HepG2 (cell line): ENCODE results near the gene CAPN9. TPM values are rescaled to one million over a fixed set of nuclear protein-coding genes. Genes with fewer than 3 reads are reported as not detected.

Experiments used
- ARNTL ChIP-seq: sonication (generic); formaldehyde crosslinking; IDR thresholded peaks from 2 replicates; pipeline ENCODE4 v1.4.0; 2020; ENCODE audit warnings: mild to moderate bottlenecking, missing genetic modification reagents
- CBFB ChIP-seq: sonication (generic); formaldehyde crosslinking; IDR thresholded peaks from 2 replicates; pipeline ENCODE4 v1.4.0; 2020; ENCODE audit warnings: missing genetic modification reagents
- CCAR2 ChIP-seq: fragments of 200-400 bp; formaldehyde crosslinking; optimal IDR thresholded peaks from 2 replicates; pipeline ENCODE3; 2018; ENCODE audit warnings: low read depth, mild to moderate bottlenecking, low read length, moderate library complexity
- DZIP1 ChIP-seq: sonication (generic); formaldehyde crosslinking; IDR thresholded peaks from 2 replicates; pipeline ENCODE4 v1.5.0; 2020; ENCODE audit warnings: mild to moderate bottlenecking, missing genetic modification reagents
- FLYWCH1 ChIP-seq: sonication (generic); formaldehyde crosslinking; IDR thresholded peaks from 2 replicates; pipeline ENCODE4 v1.8.1; 2023; ENCODE audit warnings: mild to moderate bottlenecking, missing genetic modification reagents
- FOXM1 ChIP-seq: sonication (generic); formaldehyde crosslinking; IDR thresholded peaks from 2 replicates; pipeline ENCODE4 v1.5.0; 2020; ENCODE audit warnings: missing genetic modification reagents
- GATAD1 ChIP-seq: IDR thresholded peaks from 2 replicates; pipeline ENCODE4 v1.6.1; 2016; ENCODE audit warnings: missing genetic modification reagents, missing compliant biosample characterization
- HIC2 ChIP-seq: sonication (generic); formaldehyde crosslinking; IDR thresholded peaks from 2 replicates; pipeline ENCODE4 v1.9.0; 2022; ENCODE audit warnings: low read depth, missing genetic modification reagents
- LCORL ChIP-seq, 2 experiments: fragments of 450-650 bp in 1 of 2; sonication (generic) in 1 of 2; formaldehyde crosslinking in 1 of 2; IDR thresholded peaks; 2 replicates each; pipeline versions ENCODE4 v1.5.0 to v1.6.1; 2017 to 2020; ENCODE audit warnings: antibody characterized with exemption in 1 of 2, missing genetic modification reagents in 1 of 2
- MIXL1 ChIP-seq: IDR thresholded peaks from 2 replicates; pipeline ENCODE4 v1.6.1; 2016
- NFKB2 ChIP-seq: sonication (generic); formaldehyde crosslinking; IDR thresholded peaks from 2 replicates; pipeline ENCODE4 v1.4.0; 2020; ENCODE audit warnings: missing genetic modification reagents, borderline replicate concordance
- PAF1 ChIP-seq: IDR thresholded peaks from 2 replicates; pipeline ENCODE4 v1.6.1; 2016; ENCODE audit warnings: missing genetic modification reagents, missing compliant biosample characterization
- PRPF4 ChIP-seq: fragments of 200-400 bp; formaldehyde crosslinking; IDR thresholded peaks from 2 replicates; pipeline ENCODE4 v1.6.1; 2016; ENCODE audit warnings: low read length, low read depth; ENCODE audit not compliant: poor library complexity, severe bottlenecking
- SUZ12 ChIP-seq: fragments of 150-350 bp; IDR thresholded peaks from 2 replicates; pipeline ENCODE4 v1.6.1; 2014; ENCODE audit warnings: low read depth, low read length
- TBL1XR1 ChIP-seq: fragments of 150-350 bp; IDR thresholded peaks from 2 replicates; pipeline ENCODE4 v1.6.1; 2014; ENCODE audit warnings: borderline replicate concordance, low read length; ENCODE audit not compliant: partially characterized antibody
- TCF7 ChIP-seq: sonication (generic); IDR thresholded peaks from 2 replicates; pipeline ENCODE4 v1.6.1; 2016; ENCODE audit warnings: antibody characterized with exemption, low read depth
- ZMAT3 ChIP-seq: sonication (generic); formaldehyde crosslinking; conservative IDR thresholded peaks from 2 replicates; pipeline ENCODE4 v1.7.0; 2021; ENCODE audit warnings: missing genetic modification reagents
- ZMAT5 ChIP-seq: sonication (generic); formaldehyde crosslinking; IDR thresholded peaks from 2 replicates; pipeline ENCODE4 v1.5.0; 2020; ENCODE audit warnings: mild to moderate bottlenecking, low read depth, missing genetic modification reagents, borderline replicate concordance
- ZNF136 ChIP-seq: sonication (generic); formaldehyde crosslinking; IDR thresholded peaks from 2 replicates; pipeline ENCODE4 v1.8.1; 2022; ENCODE audit warnings: low read depth, mild to moderate bottlenecking, moderate library complexity, missing genetic modification reagents
- ZNF329 ChIP-seq: sonication (generic); formaldehyde crosslinking; IDR thresholded peaks from 2 replicates; pipeline ENCODE4 v1.9.0; 2021; ENCODE audit warnings: low read depth, mild to moderate bottlenecking, missing genetic modification reagents
- ZNF333 ChIP-seq: sonication (generic); formaldehyde crosslinking; IDR thresholded peaks from 2 replicates; pipeline ENCODE4 v1.4.0; 2020; ENCODE audit warnings: mild to moderate bottlenecking, missing genetic modification reagents, borderline replicate concordance
- ZNF451 ChIP-seq: sonication (generic); formaldehyde crosslinking; IDR thresholded peaks from 2 replicates; pipeline ENCODE4 v1.5.0; 2020; ENCODE audit warnings: mild to moderate bottlenecking, missing genetic modification reagents
- ZNF775 ChIP-seq: sonication (generic); formaldehyde crosslinking; IDR thresholded peaks from 2 replicates; pipeline ENCODE4 v1.4.0; 2020; ENCODE audit warnings: missing genetic modification reagents, mild to moderate bottlenecking, moderate library complexity, borderline replicate concordance
- ZNF777 ChIP-seq: sonication (generic); formaldehyde crosslinking; IDR thresholded peaks from 2 replicates; pipeline ENCODE4 v1.4.0; 2020; ENCODE audit warnings: missing genetic modification reagents
- polyA plus RNA-seq, 8 experiments: library from polyadenylated mRNA; depleted of rRNA in 3 of 8; stranded (reverse) in 7 of 8; unstranded in 1 of 8; fragments of >200 nt; fragmentation: Illumina TruSeq in 4 of 8; extraction: Trizol in 4 of 8; gene quantifications; 2 replicates each; pipeline versions ENCODE4 v1.2.1 to v1.2.3, GENCODE V29; 2011 to 2016; ENCODE audit warnings: low read depth in 4 of 8, missing spikeins in 1 of 8, mixed read lengths in 1 of 8; ENCODE audit not compliant: insufficient read depth in 1 of 8
- total RNA-seq, 5 experiments: library from RNA; depleted of rRNA; stranded (reverse); fragments of >200 nt; fragmentation: Illumina TruSeq; extraction: Trizol; gene quantifications; 2 replicates each; pipeline ENCODE4 v1.2.3, GENCODE V29; 2016; ENCODE audit warnings: low read depth in 1 of 5
- TF ChIP-seq, protein P1 (sequence below): sonication (generic); formaldehyde crosslinking; IDR thresholded peaks from 2 replicates; pipeline ENCODE4 v1.5.0; 2020; ENCODE audit warnings: mild to moderate bottlenecking, missing genetic modification reagents

Gene CAPN9
- total and polyA plus RNA-seq, 2 of the 13 experiments (the other 11 are each of a cell fraction or from before 2014, with no cell fraction given) = 0.04 to 0.31 TPM

- TF ChIP-seq ZMAT5 (CRISPR knock-in tag) = no peak
- TF ChIP-seq TCF7 = peak; percentile 96
- no peak for TF ChIP-seq ZNF333 (CRISPR knock-in tag)
- no peak for TF ChIP-seq FLYWCH1
- TF ChIP-seq ZNF136 = no peak
- no peak for TF ChIP-seq ZNF329 (CRISPR knock-in tag)
- peak; percentile 95 for TF ChIP-seq ARNTL (CRISPR knock-in tag)
- no peak for TF ChIP-seq CCAR2
- peak; percentile 55; the same call in 1 of the 2 replicates for TF ChIP-seq GATAD1 (CRISPR knock-in tag)
- no peak for TF ChIP-seq ZNF775 (CRISPR knock-in tag)
- TF ChIP-seq MIXL1 (CRISPR knock-in tag) = peak; percentile 90
- peak; percentile 61 for TF ChIP-seq TBL1XR1
- no peak; the same call in 1 of the 2 replicates for TF ChIP-seq LCORL (IDR thresholded peaks at IDR 0.05)
- peak; percentile 89 for TF ChIP-seq LCORL (CRISPR knock-in tag; IDR thresholded peaks at IDR 0.05)
- TF ChIP-seq ZNF451 = no peak
- TF ChIP-seq NFKB2 (CRISPR knock-in tag) = no peak; the same call in 1 of the 2 replicates
- no peak for TF ChIP-seq SUZ12
- peak; percentile 51; the same call in 1 of the 2 replicates for TF ChIP-seq CBFB
- TF ChIP-seq ZNF777 (CRISPR knock-in tag) = no peak
- no peak for TF ChIP-seq PAF1 (CRISPR knock-in tag)
- no peak for TF ChIP-seq PRPF4
- TF ChIP-seq FOXM1 (CRISPR knock-in tag) = no peak
- peak; percentile 69 for TF ChIP-seq ZMAT3 (CRISPR knock-in tag)
- TF ChIP-seq, protein P1, sequence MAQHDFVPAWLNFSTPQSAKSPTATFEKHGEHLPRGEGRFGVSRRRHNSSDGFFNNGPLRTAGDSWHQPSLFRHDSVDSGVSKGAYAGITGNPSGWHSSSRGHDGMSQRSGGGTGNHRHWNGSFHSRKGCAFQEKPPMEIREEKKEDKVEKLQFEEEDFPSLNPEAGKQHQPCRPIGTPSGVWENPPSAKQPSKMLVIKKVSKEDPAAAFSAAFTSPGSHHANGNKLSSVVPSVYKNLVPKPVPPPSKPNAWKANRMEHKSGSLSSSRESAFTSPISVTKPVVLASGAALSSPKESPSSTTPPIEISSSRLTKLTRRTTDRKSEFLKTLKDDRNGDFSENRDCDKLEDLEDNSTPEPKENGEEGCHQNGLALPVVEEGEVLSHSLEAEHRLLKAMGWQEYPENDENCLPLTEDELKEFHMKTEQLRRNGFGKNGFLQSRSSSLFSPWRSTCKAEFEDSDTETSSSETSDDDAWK (CRISPR knock-in tag) = no peak
- TF ChIP-seq HIC2 = peak; percentile 99
- no peak for TF ChIP-seq DZIP1 (CRISPR knock-in tag)
These were observed 18.3 kb upstream of the CAPN9 start (continued) for GRCh38 chr1:230728710-230729392.
